Adrenal gland (tissue), 5 donors: Measurements from ENCODE around the gene XRCC5.

Experiments
- CTCF ChIP-seq, 6 experiments: fragments of 450-650 bp in 4 of 6; fragments of 200-600 bp in 2 of 6; sonication (generic) in 1 of 6; IDR thresholded peaks; 1 replicate in 5 of 6; 2 replicates in 1 of 6; pipeline versions ENCODE4 v1.5.1 to v1.8.0; 2016 to 2021; ENCODE audit warnings: antibody characterized with exemption in 6 of 6, mild to moderate bottlenecking in 2 of 6, moderate library complexity in 1 of 6
- POLR2A ChIP-seq, 2 donors: fragments of 450-650 bp; IDR thresholded peaks; one replicate each; pipeline ENCODE4 v1.6.1; 2017; ENCODE audit warnings: antibody characterized with exemption in 2 of 2, mild to moderate bottlenecking in 2 of 2, moderate library complexity in 1 of 2
- donor health status: DM: no; HTN: no; CAD: no.

GRCh38 chr2:216130346-216130971 is 21.3 kb downstream of the XRCC5 start:
- TF ChIP-seq CTCF (IDR thresholded peaks at IDR 0.05) (no peak), POLR2A (IDR thresholded peaks at IDR 0.05) (no peak)
